T follicular helper cell (primary cell): Measurements from ENCODE around the gene ILDR2.

Source experiments
- DNase-seq: peaks from one replicate; pipeline ENCODE4 v3.0.0-alpha.2; 2020; ENCODE audit warnings: low read depth

ILDR2 gene

DNA sequence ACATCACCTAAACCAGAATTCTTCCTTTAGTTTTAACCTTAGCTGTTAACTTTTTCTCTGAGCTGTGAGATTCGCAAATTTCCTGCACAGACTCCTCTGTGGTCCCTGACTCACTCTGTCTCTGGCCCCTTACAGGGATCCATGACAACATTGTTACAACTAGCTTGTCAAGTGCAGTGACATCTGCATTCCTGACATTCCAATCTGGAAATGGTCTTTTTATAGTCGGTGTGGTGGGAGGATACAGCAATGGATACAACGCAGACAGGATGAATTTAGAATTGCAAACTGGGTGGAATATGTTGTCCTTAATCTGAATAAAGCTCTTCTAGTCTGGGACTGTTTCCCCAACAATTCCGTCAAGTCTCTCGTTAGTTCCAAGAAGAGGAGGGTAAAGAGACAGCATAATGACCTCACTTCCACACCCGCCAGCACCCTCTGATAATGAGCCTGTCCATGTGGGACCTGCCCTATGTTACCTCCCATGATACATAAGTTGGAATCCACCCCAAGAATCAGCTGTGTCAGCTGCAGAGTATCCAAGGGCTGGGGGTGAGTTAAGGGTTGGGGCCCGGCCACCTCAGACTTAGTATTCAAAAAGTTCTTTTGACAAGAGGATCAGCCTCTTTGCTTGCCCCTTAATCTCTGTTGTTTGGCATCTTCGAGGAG lies 49.4 kb downstream of the ILDR2 start:
- DNase-seq, result no peak

DNA sequence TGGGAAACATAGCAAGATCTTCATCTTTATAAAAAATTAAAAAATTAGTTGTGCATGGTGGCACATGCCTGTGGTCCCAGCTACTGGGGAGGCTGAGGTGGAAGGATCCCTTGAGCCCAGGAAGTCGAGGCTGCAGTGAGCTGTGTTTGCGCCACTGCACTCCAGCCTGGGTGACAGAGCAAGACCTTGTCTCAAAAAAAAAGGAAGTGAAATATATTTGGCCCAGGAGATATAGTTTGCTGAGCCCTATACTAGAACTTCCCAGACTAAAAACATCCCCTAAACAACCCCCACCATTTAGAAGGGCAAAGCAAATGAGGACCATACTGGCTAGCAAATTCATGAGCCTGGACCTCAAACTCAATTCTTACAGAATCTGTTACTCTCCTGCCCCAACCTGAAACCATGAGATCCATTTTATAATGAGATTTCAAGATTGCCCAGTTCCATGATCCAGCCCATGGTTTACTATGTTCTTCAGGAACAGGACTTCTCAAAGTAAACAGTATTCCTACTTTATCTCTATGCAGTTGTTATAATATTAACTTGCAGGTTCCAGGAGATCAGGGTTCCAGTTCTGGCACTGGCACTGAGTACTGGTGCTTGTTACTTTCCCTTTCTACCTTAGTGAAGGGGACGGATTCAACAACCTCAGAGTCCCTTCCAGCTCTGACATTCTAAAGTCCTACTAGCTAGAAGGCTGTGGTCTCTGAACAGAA lies 50.4 kb downstream of the ILDR2 start:
- DNase-seq, result no peak

DNA sequence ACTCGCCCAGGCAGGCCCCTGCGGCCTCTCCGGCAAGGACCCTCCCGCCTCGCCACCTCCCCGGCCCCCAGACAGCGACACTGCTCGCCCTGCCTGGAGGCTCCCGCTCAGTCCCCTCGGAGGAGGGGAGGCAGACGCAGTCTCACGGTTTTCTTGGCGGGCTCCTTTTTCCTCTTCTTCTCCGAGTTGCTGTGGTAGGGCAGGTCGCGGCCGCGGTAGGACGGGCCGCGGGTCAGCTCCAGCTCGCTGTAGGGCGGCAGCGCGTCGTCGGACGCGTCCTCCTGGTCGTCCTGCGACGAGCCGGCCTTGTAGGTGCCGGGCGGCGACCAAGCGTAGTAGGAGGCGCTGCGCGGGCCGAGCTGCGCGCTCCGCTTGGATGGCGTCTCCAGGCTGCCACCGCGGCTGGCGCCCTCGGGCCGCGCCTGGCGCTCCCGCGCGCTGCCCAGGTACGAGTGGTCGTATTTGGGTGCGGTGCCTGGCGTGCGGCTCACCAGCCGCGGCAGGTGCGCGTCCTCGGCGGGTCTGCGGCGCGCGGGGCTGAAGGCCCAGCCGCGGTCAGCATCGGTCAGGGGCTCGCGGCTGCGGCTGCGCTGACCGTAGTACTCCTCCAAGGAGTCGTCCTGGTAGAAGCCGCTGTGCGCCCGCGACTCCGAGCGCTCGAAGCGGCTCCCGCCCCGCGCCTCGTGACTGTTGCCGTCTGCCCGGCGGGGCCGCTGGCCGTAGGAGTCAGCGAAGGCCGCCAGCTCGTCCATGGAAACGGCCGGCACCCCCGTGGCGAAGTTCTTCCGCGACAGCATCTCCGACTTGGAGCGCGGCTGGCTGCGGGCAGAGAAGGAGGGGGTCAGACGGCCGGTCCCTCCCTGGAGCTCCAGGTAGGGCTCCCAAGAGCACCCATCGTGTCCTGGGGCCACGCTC lies 54.5 kb downstream of the ILDR2 start:
- no peak for DNase-seq

DNA sequence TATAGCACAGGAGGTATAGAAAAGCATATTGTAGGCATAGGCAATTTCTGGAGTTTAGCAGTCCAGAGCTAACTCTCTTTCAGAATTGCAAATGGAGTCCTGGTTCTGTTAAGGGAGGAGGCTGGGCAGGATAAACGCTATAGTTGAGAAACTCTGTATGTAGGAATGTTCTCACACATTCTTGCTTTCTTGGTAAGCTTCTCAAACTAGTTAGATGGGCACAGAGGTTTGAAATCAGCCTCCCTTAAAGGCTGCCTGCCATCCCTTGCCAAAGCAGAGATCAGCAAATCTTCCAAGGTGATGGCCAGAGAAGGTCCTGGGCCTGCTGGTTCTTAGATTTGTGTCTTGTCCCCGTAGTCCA lies 56.4 kb downstream of the ILDR2 start:
- no peak for DNase-seq

DNA sequence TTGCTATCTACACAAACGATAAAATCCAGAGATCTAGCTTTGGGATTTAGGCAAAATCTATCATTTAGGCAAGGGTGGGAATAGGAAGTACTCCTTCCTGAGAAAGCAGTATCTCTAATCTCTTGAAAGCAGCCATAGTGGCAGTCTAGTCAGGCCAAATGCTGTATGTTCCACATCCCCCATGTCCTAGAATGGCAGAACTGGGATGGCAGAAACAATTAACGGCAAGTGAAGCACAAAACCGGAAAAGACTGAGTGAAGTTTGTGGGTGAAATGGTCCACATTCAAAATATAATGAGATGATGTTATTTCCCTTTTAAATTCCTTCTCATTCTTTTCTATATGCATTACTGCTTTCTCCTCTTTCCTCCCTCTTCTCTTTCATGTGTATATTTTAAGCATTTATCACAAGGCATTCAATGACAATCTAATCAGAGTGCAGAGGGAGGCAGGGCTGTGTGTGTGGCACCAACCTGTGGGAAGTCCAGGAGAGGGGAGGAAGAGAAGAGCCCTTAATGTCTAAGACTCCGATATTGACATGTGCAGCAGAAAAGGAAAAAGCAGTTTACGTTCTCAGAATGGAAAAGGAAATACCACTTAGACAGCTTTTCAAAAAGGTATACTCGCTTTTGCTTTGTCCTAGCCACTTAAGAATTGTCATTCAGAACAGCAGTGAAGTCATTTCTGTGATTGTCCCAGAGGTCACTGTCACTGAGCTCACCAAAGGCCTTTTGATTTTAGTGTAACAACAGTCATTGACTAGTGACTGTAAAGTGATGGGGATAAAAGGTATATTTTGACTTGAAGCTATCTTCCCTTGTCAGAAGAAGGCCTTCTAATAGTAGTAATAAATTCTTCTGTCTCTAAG lies 57.0 kb downstream of the ILDR2 start:
- DNase-seq, result no peak

DNA sequence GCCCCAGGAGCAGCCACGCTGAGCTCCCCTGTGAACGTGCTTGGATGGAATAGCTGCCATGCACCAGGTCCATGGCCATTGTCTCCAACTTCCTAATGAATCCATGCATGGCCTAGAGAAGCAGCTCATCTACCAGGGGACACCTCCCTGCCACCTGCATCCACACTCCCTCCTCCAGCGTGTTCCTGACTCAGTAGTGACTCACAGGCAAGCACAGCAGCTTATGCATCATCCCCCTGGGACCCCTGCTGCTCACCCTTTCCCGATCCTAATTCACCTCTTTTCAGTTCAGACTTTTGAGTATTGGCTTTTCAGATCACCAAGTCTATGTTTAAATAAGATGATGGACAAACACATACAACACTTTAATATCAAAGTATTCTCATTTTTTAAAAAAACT lies 59.4 kb downstream of the ILDR2 start:
- no peak for DNase-seq

DNA sequence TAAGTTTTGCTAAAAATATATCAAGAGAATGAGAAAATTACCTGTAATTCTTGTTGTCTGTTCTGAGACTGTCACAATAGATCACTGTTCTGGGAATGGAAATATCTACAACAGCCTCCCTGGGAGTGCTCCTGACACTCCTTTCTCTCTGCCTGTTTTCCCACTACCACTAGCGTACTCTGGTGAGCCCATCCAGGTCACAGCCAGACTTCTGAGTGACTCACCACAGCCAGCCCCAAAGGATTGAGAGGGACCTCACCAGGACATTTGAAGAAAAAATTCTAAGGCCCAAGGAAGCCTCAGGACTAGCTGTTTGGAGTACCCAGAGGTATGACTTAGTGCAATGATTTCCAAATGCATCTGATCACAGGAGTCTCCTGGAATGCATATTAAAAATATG lies 60.3 kb downstream of the ILDR2 start:
- DNase-seq, result no peak

DNA sequence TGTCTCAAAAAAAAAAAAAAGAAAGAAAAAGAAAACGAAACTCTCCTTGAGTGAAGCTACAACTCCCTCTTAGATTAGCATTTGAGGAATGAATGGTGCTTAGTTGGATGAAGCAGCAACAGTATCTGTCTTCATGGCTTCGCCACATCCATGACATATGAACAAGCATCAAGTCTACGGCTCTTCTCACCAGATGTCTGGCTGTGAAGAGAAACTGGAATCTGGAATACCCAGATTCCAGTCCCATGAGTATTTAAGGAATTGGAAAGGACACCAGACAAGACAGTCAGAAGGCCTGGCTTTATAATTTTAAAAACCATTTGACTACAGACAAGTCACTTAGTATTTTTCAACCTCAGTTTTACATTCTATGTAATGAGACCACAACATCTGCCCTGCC lies 61.2 kb downstream of the ILDR2 start:
- no peak for DNase-seq

DNA sequence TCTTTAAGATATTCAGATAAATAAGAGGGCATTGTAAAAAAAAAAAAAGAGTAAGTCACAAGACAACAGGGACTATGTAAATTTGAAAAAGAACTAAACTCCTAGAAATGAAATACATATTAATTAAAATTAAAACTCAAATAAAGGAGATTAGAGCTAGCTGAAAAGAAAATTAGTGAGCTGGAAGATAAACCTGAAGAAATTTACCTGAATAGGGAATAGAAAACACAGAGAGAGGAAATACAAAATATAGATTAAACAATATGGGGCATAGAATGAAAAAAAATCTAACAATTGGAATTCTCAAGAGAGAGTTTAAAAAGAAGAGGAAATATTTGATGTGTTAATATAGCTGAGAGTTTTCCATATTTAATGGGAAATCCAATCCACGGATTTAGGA lies 63.7 kb downstream of the ILDR2 start:
- no peak for DNase-seq

DNA sequence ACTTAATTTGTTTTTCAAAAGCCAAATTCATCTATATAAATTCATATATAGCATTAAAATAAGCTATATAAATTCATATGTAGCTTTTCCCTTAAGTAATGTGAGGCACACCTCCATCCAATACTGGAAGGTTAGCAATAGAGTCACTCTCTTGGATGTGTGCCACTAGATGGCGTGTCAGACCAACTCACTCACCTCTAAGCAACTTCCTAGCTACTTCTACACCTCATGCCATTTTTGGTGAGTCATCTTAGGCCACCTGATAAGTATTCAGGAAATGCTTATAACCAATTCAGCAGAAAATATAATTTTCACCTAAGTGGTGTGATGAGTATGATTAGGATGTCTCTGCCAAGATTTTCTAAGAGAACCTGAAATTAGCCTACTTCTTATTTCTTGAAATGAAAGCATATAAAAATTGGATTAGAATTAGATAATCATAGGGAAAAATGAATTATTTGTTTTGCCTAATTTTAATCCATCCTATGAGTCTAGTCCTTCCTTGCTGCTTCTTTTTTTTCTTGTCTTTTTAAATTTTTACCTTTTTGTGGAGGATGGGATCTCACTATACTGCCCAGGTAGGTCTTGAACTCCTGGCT lies 64.8 kb downstream of the ILDR2 start:
- DNase-seq, result peak; percentile 69

DNA sequence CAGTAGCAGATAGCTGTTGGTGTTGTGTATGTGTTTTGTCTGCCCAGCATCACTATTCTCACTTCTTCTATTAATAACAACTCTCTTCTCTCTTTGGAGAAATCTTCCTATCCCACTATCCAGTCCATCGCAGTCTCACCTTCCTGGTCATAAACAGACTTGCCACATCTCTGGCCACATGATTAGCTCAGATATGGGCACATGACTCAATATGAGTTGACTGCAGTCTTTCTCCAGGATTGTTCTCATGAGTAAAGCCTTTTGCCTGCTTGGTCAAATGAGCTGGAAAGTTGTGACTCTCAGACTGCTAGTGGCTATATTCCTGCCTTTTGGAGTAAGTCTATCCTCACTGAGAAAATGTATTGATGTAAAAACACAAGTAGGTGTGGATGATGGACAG lies 66.4 kb downstream of the ILDR2 start:
- no peak for DNase-seq

DNA sequence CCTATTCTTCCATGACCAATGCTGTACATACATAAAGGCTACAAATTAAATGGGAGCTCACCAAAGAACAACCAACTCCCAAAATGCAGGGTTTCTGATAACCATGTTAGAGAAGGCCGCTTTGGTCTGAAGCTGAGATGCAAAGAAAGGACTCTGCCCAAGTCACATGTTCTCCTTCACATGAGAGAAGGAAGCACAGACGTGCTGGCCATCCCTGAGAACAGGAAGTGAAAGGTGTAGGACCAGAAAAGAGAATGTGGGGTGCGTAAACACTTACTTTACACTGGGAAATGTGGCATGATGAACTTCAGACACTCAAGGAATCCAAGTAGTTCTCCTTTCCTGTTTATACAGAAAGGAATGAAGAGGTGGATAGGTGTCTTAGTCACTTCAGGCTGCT lies 67.6 kb downstream of the ILDR2 start:
- DNase-seq, result no peak

DNA sequence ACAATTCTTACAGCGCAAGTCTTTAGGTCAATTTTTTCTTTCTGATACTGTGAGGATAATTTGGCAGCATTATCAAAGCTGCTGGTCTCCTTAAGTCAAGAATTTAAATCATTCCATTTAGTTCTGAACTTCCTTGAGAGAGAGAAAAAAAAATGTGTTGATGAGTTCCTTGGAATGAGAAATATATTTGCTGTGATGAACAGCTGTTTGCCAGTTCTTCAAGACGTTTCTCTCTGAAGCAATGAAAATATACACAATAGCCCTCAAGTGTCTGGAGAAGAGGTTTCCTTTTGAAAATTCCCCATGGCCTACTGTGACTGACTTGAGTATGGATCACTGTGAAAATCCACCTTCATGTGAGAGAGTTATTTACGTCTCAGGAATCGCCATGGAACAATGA lies 68.3 kb downstream of the ILDR2 start:
- DNase-seq, result no peak

DNA sequence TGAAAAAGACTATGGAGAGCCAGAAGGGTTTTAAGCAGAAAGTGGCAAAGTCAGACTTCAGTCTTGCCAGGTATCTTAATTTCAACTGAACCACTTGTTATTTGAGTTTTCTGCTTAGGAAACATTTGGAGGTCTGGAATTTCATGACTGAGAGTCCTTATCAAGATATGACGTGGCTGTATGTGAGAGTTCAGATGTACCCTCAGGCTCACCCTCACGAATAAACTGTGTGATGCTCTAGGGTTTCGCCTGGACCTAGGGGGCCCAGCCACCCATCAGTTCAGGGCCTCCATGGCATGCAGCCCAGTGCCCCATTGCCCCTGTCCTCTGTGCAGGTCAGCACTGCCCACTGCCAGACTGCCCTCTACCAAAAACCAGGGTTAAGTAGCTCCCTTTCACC lies 68.7 kb downstream of the ILDR2 start:
- no peak for DNase-seq

DNA sequence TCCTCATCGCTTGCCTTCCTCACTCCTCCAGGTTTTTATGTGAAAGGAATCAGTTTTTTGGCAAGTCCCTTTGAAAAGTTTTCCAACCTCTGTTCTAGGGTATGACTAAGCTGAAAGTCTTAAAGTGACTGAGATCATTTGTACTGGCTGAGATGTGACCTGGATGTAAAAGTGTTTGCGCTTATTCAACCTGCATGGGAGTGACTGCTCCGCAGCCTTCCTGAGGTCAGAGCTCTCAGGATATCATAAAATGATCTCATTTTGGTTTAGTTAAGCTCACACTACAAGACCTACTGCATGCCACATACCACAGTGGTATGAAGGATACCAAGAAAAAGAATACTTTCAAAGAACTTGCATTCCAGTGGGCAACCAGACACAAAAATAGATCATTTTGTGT lies 69.4 kb downstream of the ILDR2 start:
- no peak for DNase-seq

DNA sequence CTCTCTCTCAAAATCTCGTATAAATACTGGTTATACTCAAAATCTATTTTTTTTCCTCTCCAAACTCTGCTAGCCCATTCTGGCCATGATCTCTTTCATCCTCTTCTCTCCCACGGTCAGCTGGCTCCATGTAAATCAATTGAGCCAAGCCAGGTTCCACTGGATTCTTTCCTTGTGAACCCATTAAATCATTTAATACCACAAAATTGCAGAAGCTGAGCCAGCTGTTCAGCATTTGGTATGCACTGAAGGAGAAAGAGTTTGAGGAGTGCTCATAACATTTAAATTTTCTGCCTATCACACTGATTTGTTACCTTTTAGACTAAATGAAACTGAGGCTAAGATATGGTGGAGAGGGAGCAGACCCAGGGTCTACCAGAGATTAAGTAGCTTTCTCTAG lies 70.2 kb downstream of the ILDR2 start:
- no peak for DNase-seq

DNA sequence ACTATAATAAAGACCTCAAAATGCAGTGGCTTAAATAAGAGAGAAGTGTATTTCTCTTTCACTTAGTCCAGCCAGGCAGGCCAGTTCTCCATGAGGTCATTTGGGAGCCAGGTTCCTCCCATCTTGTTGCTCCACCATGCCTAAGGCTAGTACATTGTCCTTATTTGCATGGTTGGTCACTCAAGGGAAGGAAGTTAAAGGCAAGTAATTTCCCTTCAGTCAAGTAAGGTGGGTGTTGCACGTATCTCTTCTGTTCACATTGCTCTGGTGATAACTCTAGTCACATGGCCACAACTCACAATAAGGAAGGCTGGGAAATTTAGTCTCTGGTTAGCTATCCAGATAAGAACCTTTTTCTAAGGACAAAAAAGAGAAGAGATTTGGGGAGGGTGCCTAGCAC lies 72.1 kb downstream of the ILDR2 start:
- DNase-seq, result no peak

DNA sequence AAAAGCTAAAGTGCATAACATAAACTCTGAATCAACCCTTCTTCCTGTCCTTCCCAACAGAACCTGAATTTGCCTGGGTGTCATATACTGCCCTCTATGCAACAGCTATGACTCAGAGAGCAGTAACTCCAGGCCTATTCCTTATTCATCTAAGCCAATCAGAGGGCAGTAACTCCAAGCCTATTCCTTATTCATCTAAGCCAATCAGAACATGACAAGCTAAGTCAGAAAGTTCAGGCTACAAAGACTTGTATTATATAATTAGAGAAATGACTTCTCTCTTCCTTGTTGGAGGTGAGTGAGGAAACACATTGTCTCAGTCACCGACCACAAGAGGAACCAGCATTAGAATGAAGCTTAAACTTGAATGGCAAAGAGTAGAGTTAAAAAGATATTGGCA lies 73.1 kb downstream of the ILDR2 start:
- DNase-seq, result no peak

DNA sequence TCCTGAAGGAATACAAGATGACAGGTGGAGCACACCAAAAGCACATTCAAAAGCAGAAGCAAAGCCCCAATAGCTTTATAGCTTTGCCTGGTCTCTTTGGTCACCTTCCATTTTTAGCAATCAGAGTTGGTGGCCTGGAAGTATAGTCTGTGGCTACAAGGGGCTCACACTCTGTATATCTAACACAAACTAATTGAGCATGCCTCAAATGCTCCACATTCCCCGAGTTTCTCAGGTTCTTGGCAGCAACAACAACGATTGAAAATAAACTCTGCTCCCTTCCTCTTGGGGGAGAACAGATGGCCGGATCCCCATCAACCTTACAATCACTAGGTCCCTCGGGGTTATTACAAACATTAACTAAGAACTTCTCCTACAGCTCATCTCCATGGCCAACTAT lies 74.4 kb downstream of the ILDR2 start:
- no peak for DNase-seq

DNA sequence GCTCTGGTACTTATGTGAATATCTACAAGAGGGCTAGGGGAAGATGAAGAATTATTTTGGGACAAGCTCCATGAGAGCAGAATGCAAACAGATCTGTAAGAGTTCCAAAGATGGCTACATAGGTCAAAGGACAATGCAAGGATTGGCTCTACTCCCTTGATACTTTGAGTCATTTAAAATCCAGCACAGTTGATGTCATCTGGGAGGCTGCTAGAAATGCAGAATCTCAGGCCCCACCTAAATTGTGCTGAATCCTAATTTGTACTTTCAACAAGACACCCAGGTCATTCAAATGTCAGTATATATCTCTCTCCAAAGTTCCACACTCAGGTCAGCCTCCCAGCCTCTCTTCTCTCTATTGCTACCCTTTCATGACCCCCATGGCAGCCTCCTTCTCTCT lies 75.6 kb downstream of the ILDR2 start:
- no peak for DNase-seq

DNA sequence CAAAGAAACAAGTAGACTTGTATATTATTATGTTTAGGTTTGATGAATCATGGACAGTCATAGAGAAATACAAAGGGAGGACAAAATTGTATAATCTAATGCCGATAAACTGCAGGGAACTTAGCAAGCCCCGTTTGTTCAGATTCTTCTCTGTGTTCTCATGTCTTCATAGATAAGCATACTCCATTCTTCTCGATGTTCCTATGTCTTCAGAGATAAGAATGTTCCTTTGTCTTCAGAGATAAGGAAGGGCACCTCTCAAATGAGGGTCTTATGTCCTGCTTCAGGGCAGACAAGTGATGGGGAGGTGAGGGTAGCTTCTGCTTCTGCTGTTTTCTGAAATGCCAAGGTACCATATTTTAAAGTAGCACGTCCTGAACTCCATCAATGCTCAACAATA lies 79.6 kb downstream of the ILDR2 start:
- no peak for DNase-seq

DNA sequence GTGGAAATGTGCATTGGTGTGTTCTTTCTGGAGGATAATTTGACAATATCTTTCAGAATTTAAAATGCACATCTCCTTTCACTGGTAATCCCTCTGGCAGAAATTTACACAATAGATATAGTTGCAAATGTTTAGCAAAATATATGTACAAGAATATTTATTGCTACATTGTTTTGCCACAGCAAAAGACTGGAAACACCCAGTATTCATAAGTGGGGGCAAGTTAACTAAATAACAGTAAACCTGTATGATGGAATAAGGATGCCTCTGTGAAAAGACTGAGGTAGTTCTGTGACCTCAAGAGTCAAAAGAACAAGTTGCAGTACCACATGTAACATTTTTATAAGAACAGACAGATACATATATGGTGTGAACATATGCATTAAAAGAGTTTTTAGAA lies 85.6 kb downstream of the ILDR2 start:
- DNase-seq, result no peak
